Transverse colon (tissue), 4 donors: ENCODE measurements around the gene INTS11.

Experiments used
- CTCF ChIP-seq, 5 experiments: fragments of 200-600 bp in 3 of 5; fragments of 450-650 bp in 2 of 5; sonication (generic) in 3 of 5; IDR thresholded peaks; 1 replicate in 2 of 5; 2 replicates in 3 of 5; pipeline ENCODE4 v1.5.1; 2016 to 2017; ENCODE audit warnings: antibody characterized with exemption in 5 of 5, inconsistent platforms in 3 of 5, mild to moderate bottlenecking in 2 of 5, moderate library complexity in 1 of 5
- EP300 ChIP-seq: sonication (generic); formaldehyde crosslinking; IDR thresholded peaks from one replicate; pipeline ENCODE4 v1.6.1; 2017; ENCODE audit warnings: antibody characterized with exemption, low read depth
- POLR2A ChIP-seq: fragments of 450-650 bp; IDR thresholded peaks from one replicate; pipeline ENCODE4 v1.6.1; 2016; ENCODE audit warnings: antibody characterized with exemption, mild to moderate bottlenecking, moderate library complexity
- POLR2AphosphoS5 ChIP-seq, 3 donors: sonication (generic); formaldehyde crosslinking; IDR thresholded peaks; one replicate each; pipeline ENCODE4 v1.6.1; 2016; ENCODE audit warnings: antibody characterized with exemption in 3 of 3

GRCh38 chr1:1295154-1295923 lies 29.1 kb downstream of the INTS11 start:
- no peak for TF ChIP-seq CTCF (IDR thresholded peaks at IDR 0.05)
- no peak for TF ChIP-seq POLR2A
- no peak for TF ChIP-seq POLR2AphosphoS5 (IDR thresholded peaks at IDR 0.05)
- TF ChIP-seq EP300: no peak
